Small intestine (tissue), 7 donors: Measurements from ENCODE around the gene PARG. TPM values are rescaled to one million over a fixed set of nuclear protein-coding genes. Genes with fewer than 3 reads are reported as not detected.
A peak's percentile ranks its signal among the peaks of the same experiment; 100 is the strongest.
"Not testable (repeated sequence)": the region's sequence is repeated elsewhere in the genome, so short reads cannot be mapped to it uniquely, and the experiment has no call there.

Experiments used
- DNase-seq, 2 donors: peaks; one replicate each; pipeline versions ENCODE4 v3.0.0 to v3.0.0-alpha.2; 2013
- FAIRE-seq: peaks from 2 replicates; lab custom pipeline; 2012; peaks lifted over from hg19 to GRCh38; lab: Jason Lieb, UNC
- H3K27ac ChIP-seq, 3 donors: one replicate each; pipeline ENCODE4 v1.5.1; 2013; ENCODE audit warnings: low read length in 2 of 3, mild to moderate bottlenecking in 2 of 3, control low read depth in 1 of 3, inconsistent platforms in 1 of 3, low read depth in 1 of 3, moderate library complexity in 1 of 3
- H3K27me3 ChIP-seq, 3 donors: one replicate each; pipeline ENCODE4 v1.6.1; 2013; ENCODE audit warnings: low read length in 3 of 3, inconsistent platforms in 1 of 3; ENCODE audit not compliant: control insufficient read depth in 3 of 3, insufficient read depth in 3 of 3
- H3K36me3 ChIP-seq, 3 donors: one replicate each; pipeline ENCODE4 v1.6.1; 2013; ENCODE audit warnings: low read length in 3 of 3, inconsistent platforms in 1 of 3, low read depth in 1 of 3, mild to moderate bottlenecking in 1 of 3, moderate library complexity in 1 of 3; ENCODE audit not compliant: control insufficient read depth in 3 of 3, insufficient read depth in 2 of 3
- H3K4me1 ChIP-seq, 3 donors: one replicate each; pipeline ENCODE4 v1.6.1; 2013; ENCODE audit warnings: low read length in 2 of 3, inconsistent platforms in 1 of 3, low read depth in 1 of 3, mild to moderate bottlenecking in 1 of 3, moderate library complexity in 1 of 3; ENCODE audit not compliant: control insufficient read depth in 3 of 3, insufficient read depth in 2 of 3
- H3K4me3 ChIP-seq, 3 donors: one replicate each; pipeline ENCODE4 v1.5.1; 2013; ENCODE audit warnings: low read length in 3 of 3, control low read depth in 1 of 3, inconsistent platforms in 1 of 3, low read depth in 1 of 3, mild to moderate bottlenecking in 1 of 3, moderate library complexity in 1 of 3
- H3K9me3 ChIP-seq, 2 donors: one replicate each; pipeline ENCODE4 v1.6.1; 2013; ENCODE audit warnings: low read depth in 1 of 2, low read length in 1 of 2; ENCODE audit not compliant: control insufficient read depth in 2 of 2, insufficient read depth in 1 of 2
- WGBS, 3 donors: extraction: QIAGEN DNeasy Blood & Tissue Kit; methylation state at CpG; one replicate each; pipeline ENCODE4 v1.1.7; 2013; 5-methylcytosine and 5-hydroxymethylcytosine counted together
- polyA plus RNA-seq, 4 donors: library from polyadenylated mRNA; stranded (reverse) in 3 of 4; unstranded in 1 of 4; fragments of 200-250 nt in 3 of 4; fragments of 120-200 nt in 1 of 4; gene quantifications; one replicate each; pipeline versions ENCODE4 v1.2.1 to v1.2.3, GENCODE V29; 2013
- donor health status: healthy with polysubstance abuse.
- donor health status: control.
- donor health status: control.
- donor health status: Bipolar disorder and iron deficiency.
- donor health status: healthy.

Gene PARG
- polyA plus RNA-seq, 4 donors = 7.8 to 22.7 (median 11.7) TPM

- H3K27me3 ChIP-seq = no peaks in the 10 kb centered on the region
- H3K4me3 ChIP-seq = no peak overlapping the region
- peaks cover 0 to 4% of the 10 kb centered on the region in 2 donors for H3K9me3 ChIP-seq
- peaks cover 0 to 8% (median 3%) of the 10 kb centered on the region in 3 donors for H3K36me3 ChIP-seq
- peak; percentile 72 to 84 for DNase-seq
- H3K4me1 ChIP-seq = peaks cover 0 to 2% (median 2%) of the 10 kb centered on the region in 3 donors
- 56 to 81% (median 66%) methylated on average over 7 of the region's 7 CpGs for WGBS, 3 donors
- peak overlapping the region; percentile 11 to 50 (median 11) for H3K27ac ChIP-seq
- no peak for FAIRE-seq
These were observed 96.8 kb downstream of the PARG start for GRCh38 chr10:49844775-49845595.

- Histone ChIP-seq H3K4me1 (peaks cover 0 to 10% (median 2%) of the 10 kb centered on the region in 3 donors), H3K36me3 (peaks cover 0 to 13% (median 4%) of the 10 kb centered on the region in 3 donors)
- not testable (repeated sequence) for H3K27me3 ChIP-seq, FAIRE-seq, DNase-seq, H3K9me3 ChIP-seq, H3K4me3 ChIP-seq, H3K27ac ChIP-seq
These were observed 99.5 kb downstream of the PARG start for GRCh38 chr10:49842333-49842628.

DNA sequence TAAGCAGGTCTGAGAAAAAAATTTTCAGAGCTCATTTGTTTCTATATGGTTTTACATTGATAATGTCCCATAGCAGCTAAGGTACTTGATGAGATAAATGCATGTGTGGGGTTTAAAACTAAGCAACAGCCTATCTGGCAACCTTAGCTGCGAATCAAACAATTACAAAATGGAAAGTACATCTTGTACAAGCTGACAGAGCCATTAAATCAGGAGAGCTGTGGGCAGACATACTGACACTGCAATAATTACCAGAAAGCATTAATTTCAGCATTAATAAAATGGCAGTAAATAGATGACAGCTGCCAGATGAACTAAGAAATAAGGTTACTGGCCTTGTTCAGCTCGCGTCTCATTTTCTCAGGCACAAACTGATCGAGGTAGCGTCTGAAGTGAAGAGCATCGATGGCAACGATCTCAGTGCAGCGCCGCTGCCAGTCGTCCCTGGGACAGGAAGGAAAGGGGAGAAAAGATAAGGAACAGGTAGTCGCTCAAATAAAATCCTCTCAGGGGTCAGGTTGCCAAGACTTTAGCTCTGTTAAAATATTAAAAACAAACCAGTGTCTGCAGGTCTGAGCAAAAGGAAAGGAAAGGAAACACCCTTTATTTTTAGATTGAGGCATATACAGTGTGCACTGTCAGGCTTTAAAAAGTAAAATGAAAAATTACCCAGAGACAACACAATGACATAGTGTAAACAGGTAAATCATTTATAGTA, 100.1 kb downstream of the PARG start:
- H3K4me1 ChIP-seq = peaks cover 0 to 10% (median 2%) of the 10 kb centered on the region in 3 donors
- H3K36me3 ChIP-seq = peaks cover 0 to 13% (median 4%) of the 10 kb centered on the region in 3 donors
- no peak overlapping the region for H3K4me3 ChIP-seq
- no peaks in the 10 kb centered on the region for H3K27me3 ChIP-seq
- FAIRE-seq (no peak), DNase-seq (no peak)
- peaks cover 0 to 4% of the 10 kb centered on the region in 2 donors for H3K9me3 ChIP-seq
- no peak overlapping the region for H3K27ac ChIP-seq
- WGBS, 3 donors = 83 to 92% (median 92%) methylated on average over 11 of the region's 11 CpGs

DNA sequence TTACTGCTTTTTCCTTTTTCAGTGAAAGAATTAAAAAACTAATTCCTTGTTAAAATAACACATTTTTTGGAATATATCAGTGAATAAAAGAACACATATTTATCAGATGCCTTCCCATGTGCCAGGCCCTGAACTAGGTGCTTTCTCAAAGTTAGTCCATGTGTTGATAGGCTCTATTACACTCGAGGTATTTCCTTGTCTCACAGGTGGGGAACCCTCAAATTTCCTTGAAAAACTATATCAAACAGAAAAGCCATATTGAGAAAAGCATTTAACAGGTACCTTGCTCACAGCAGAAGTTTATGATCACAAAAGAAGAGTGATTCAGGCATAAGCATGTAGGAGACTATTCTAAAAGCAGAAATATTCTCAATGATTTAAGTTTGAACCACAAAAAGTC, 104.1 kb downstream of the PARG start:
- no peaks in the 10 kb centered on the region for H3K9me3 ChIP-seq
- peak overlapping the region in 1 of 3 donors; percentile 83 for H3K27ac ChIP-seq
- peaks cover 0 to 26% (median under 1%) of the 10 kb centered on the region in 3 donors for H3K4me1 ChIP-seq
- peaks cover 2 to 10% (median 4%) of the 10 kb centered on the region in 3 donors for H3K36me3 ChIP-seq
- WGBS, 3 donors = 11 to 65% (median 36%) methylated on average over 1 of the region's 1 CpG
- H3K4me3 ChIP-seq = no peak overlapping the region
- FAIRE-seq (no peak), DNase-seq (no peak)
- no peaks in the 10 kb centered on the region for H3K27me3 ChIP-seq

GRCh38 chr10:49837051-49837478, 104.8 kb downstream of the PARG start:
- Histone ChIP-seq H3K27me3 (no peaks in the 10 kb centered on the region), H3K36me3 (peaks cover 3 to 11% (median 4%) of the 10 kb centered on the region in 3 donors), H3K4me3 (no peak overlapping the region), H3K9me3 (no peaks in the 10 kb centered on the region), H3K4me1 (peaks cover 0 to 32% (median 2%) of the 10 kb centered on the region in 3 donors), H3K27ac (peak overlapping the region in 1 of 3 donors; percentile 83)
- 10 to 63% (median 27%) methylated on average over 5 of the region's 5 CpGs for WGBS, 3 donors
- no peak for FAIRE-seq
- peak; percentile 69 to 78 for DNase-seq

DNA sequence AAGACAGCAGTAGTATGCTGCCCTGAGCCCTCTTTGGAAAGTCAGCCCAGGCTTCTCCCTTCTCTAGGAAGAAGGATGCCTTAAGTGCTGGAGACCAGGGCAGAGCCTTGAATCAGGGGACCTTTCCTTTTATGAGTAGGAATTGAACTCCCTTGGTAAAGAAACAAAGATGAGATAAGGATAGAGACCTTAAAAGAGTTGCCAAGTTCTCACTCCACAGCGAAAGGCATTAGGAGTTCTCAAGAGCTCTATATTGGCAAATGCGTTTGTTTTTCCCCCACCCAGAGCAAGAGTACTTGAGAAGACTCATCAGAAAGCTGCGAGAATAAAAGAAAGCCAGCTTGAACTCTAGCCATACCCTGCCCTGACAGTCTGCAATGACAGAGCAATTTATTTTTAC, 106.9 kb downstream of the PARG start:
- FAIRE-seq (no peak), DNase-seq (no peak)
- peaks cover under 1 to 10% (median 3%) of the 10 kb centered on the region in 3 donors for H3K36me3 ChIP-seq
- peaks cover 0 to 33% (median 2%) of the 10 kb centered on the region in 3 donors for H3K4me1 ChIP-seq
- 55 to 65% (median 58%) methylated on average over 3 of the region's 3 CpGs for WGBS, 3 donors
- no peaks in the 10 kb centered on the region for H3K27me3 ChIP-seq
- H3K27ac ChIP-seq = peak overlapping the region in 1 of 3 donors; percentile 32
- H3K4me3 ChIP-seq = no peak overlapping the region
- no peaks in the 10 kb centered on the region for H3K9me3 ChIP-seq

DNA sequence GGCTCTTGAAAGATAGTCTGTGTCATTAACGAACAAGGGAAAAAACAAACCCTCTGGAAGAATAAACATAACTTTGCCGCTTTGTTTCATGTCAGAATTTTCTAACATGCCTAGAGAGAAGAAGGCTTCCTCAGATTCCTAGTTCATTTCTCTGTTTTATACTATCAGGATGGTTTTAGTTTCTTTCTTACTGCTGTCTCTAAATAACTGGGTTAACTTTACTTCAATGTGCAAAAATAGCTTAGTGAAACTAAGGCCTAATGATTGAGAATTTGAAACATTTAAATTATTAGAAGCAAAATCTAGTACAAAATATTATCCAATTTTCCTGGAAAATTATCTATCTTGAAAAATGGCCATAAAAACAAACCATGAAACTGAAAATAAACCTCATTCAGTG, 107.6 kb downstream of the PARG start:
- 82 to 95% (median 93%) methylated on average over 2 of the region's 2 CpGs for WGBS, 3 donors
- Histone ChIP-seq H3K27me3 (no peaks in the 10 kb centered on the region), H3K9me3 (no peaks in the 10 kb centered on the region), H3K36me3 (peaks cover 0 to 8% (median 3%) of the 10 kb centered on the region in 3 donors), H3K4me1 (peaks cover 0 to 33% (median 2%) of the 10 kb centered on the region in 3 donors), H3K27ac (peak overlapping the region in 1 of 3 donors; percentile 66), H3K4me3 (no peak overlapping the region)
- FAIRE-seq (no peak), DNase-seq (no peak)

GRCh38 chr10:49833168-49833567, 108.7 kb downstream of the PARG start:
- H3K27me3 ChIP-seq = no peaks in the 10 kb centered on the region
- peaks cover 0 to 11% (median 3%) of the 10 kb centered on the region in 3 donors for H3K36me3 ChIP-seq
- H3K27ac ChIP-seq = peak overlapping the region in 1 of 3 donors; percentile 66
- peak; percentile 23 for FAIRE-seq
- H3K4me3 ChIP-seq = no peak overlapping the region
- DNase-seq = peak; percentile 25 to 38
- peaks cover 0 to 33% (median 2%) of the 10 kb centered on the region in 3 donors for H3K4me1 ChIP-seq
- no peaks in the 10 kb centered on the region for H3K9me3 ChIP-seq
